NB4 (cell line): Measurements from ENCODE around the gene CFAP251.
"Not testable (repeated sequence)": the region's sequence is repeated elsewhere in the genome, so short reads cannot be mapped to it uniquely, and the experiment has no call there.

Experiments used
- DNase-seq: peaks from one replicate; pipeline ENCODE4 v3.0.0; 2010; ENCODE audit warnings: low read depth
- H3K4me3 ChIP-seq: one replicate; pipeline ENCODE4 v1.5.1; 2011; ENCODE audit warnings: mild to moderate bottlenecking, low read depth, low read length, moderate library complexity
- CTCF ChIP-seq: IDR thresholded peaks from one replicate; pipeline ENCODE4 v1.5.1; 2012; ENCODE audit warnings: low read depth, low read length
- MAX ChIP-seq: IDR thresholded peaks from 2 replicates; pipeline ENCODE4 v1.6.1; 2011; ENCODE audit warnings: low read depth, low read length
- MYC ChIP-seq: IDR thresholded peaks from 2 replicates; pipeline ENCODE4 v1.6.1; 2011; ENCODE audit warnings: low read depth, low read length
- POLR2A ChIP-seq: IDR thresholded peaks from 2 replicates; pipeline ENCODE4 v1.6.1; 2011; ENCODE audit warnings: mild to moderate bottlenecking; ENCODE audit not compliant: insufficient read length; ENCODE audit errors: extremely low read depth

The CFAP251 gene

GRCh38 chr12:121916719-121917118 is 1.7 kb upstream of the CFAP251 start:
- no peak for TF ChIP-seq MYC
- no peak for TF ChIP-seq MAX
- no peak overlapping the region for H3K4me3 ChIP-seq
- no peak for DNase-seq

- H3K4me3 ChIP-seq: no peak overlapping the region
- no peak for TF ChIP-seq POLR2A
- TF ChIP-seq MYC: no peak
- no peak for TF ChIP-seq MAX
- TF ChIP-seq CTCF: no peak
- no peak for DNase-seq
Observed at GRCh38 chr12:121918679-121919038, 267 bp downstream of the CFAP251 start.

- TF ChIP-seq MYC (no peak), MAX (no peak)
- DNase-seq: no peak
Observed at GRCh38 chr12:121921066-121921465, 2.7 kb downstream of the CFAP251 start.

GRCh38 chr12:121925358-121925695 is 6.9 kb downstream of the CFAP251 start:
- no peak for TF ChIP-seq CTCF
- TF ChIP-seq MYC: no peak
- no peak for TF ChIP-seq MAX
- TF ChIP-seq POLR2A: no peak
- H3K4me3 ChIP-seq: no peak overlapping the region
- no peak for DNase-seq

More at GRCh38 chr12:121921066-121921465, 2.7 kb downstream of the CFAP251 start:
- H3K4me3 ChIP-seq: no peak overlapping the region

- TF ChIP-seq CTCF (no peak), POLR2A (no peak), MAX (no peak), MYC (no peak)
- H3K4me3 ChIP-seq: no peak overlapping the region
- peak; percentile 86 for DNase-seq
Observed at GRCh38 chr12:121926874-121927706, 8.7 kb downstream of the CFAP251 start.

- H3K4me3 ChIP-seq: no peak overlapping the region
- no peak for TF ChIP-seq POLR2A
- TF ChIP-seq MAX: no peak
- TF ChIP-seq CTCF: no peak
- TF ChIP-seq MYC: no peak
- no peak for DNase-seq
Observed at GRCh38 chr12:121927813-121928212, 9.4 kb downstream of the CFAP251 start.

- not testable (repeated sequence) for DNase-seq, H3K4me3 ChIP-seq
Observed at GRCh38 chr12:121929545-121929944, 11.2 kb downstream of the CFAP251 start.
